Activated naive CD4-positive, alpha-beta T cell treated with anti-CD3 and anti-CD28 coated beads, Interleukin-2, amount 10 ng/mL, durations not matched to agents 7 days and 5 days (primary cell): Measurements from ENCODE around the gene PLEKHA8.
"Not testable (repeated sequence)": the region's sequence is repeated elsewhere in the genome, so short reads cannot be mapped to it uniquely, and the experiment has no call there.

ENCODE experiments used
- CTCF ChIA-PET: fragments of 350-600 bp; sonication (Branson Sonifier 250); formaldehyde crosslinking; loops from one replicate; lab custom pipeline; 2021; ENCODE audit warnings: antibody characterized with exemption; lab: Charles Lee
- DNase-seq: peaks from one replicate; pipeline ENCODE4 v3.0.0-alpha.2; 2020
- H3K27ac Mint-ChIP-seq: one replicate; pipeline ENCODE4 v1.8.0; 2021; ENCODE audit warnings: mild to moderate bottlenecking, moderate library complexity, mixed read lengths
- H3K27me3 Mint-ChIP-seq: one replicate; pipeline ENCODE4 v1.8.0; 2021; ENCODE audit warnings: mild to moderate bottlenecking, mixed read lengths
- H3K36me3 Mint-ChIP-seq: one replicate; pipeline ENCODE4 v1.8.0; 2021; ENCODE audit warnings: mixed read lengths
- H3K4me1 Mint-ChIP-seq: one replicate; pipeline ENCODE4 v1.8.0; 2021; ENCODE audit warnings: mixed read lengths
- H3K4me3 Mint-ChIP-seq: one replicate; pipeline ENCODE4 v1.8.0; 2021; ENCODE audit warnings: mild to moderate bottlenecking, moderate library complexity, mixed read lengths
- H3K9me3 Mint-ChIP-seq: one replicate; pipeline ENCODE4 v1.8.0; 2021; ENCODE audit warnings: mixed read lengths

Gene PLEKHA8

GRCh38 chr7:30084212-30084611 is 56.0 kb downstream of the PLEKHA8 start:
- CTCF ChIA-PET, result no interaction called here
- H3K9me3 Mint-ChIP-seq, result no peaks in the 10 kb centered on the region
- H3K27me3 Mint-ChIP-seq, result no peaks in the 10 kb centered on the region
- no peak overlapping the region for H3K27ac Mint-ChIP-seq
- no peaks in the 10 kb centered on the region for H3K4me1 Mint-ChIP-seq
- H3K36me3 Mint-ChIP-seq, result no peaks in the 10 kb centered on the region
- no peak overlapping the region for H3K4me3 Mint-ChIP-seq
- no peak for DNase-seq

DNA sequence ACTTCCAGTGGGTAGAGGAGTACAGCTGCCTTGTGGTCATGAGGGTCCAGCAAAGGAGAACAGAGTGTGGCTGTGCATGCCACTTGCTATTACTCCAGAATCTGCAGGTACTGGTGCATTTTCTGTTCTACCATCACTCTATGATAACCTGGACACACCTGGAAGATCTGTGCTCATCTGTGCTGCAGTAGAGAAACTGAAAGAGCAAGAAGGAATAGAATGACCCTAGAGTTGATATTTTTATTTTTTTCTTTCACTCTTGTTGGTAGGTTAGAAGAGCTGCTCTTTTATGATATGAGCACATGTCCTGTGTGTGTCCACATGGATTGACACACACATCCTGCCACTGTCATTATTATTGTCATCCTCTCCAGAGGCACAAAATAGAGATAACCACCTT is 58.3 kb downstream of the PLEKHA8 start:
- H3K9me3 Mint-ChIP-seq, result no peaks in the 10 kb centered on the region
- no peaks in the 10 kb centered on the region for H3K4me1 Mint-ChIP-seq
- H3K27ac Mint-ChIP-seq, result no peak overlapping the region
- H3K36me3 Mint-ChIP-seq, result no peaks in the 10 kb centered on the region
- CTCF ChIA-PET, result no interaction called here
- no peaks in the 10 kb centered on the region for H3K27me3 Mint-ChIP-seq
- H3K4me3 Mint-ChIP-seq, result no peak overlapping the region
- no peak for DNase-seq

DNA sequence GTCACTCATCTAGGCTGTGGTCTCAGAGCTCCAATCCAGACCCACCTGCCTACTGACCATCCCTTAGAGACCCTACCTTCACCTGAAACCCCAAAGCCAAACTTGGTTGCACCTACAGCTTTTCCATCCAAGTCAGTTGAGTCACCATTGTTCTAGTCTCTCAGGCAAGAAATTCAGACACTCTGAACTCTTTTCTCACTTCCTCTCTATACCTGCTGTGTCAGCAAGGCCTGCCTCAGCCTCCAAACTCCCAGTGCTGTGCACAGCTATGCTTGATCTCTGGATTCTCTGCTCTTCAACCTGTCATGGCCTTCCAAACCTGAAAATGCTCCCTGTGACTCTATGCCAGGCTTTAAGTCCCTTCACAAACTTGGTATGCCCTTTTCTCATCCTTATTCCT is 59.2 kb downstream of the PLEKHA8 start:
- Mint-ChIP-seq H3K27me3 (no peaks in the 10 kb centered on the region), H3K4me3 (no peak overlapping the region), H3K27ac (no peak overlapping the region), H3K36me3 (no peaks in the 10 kb centered on the region), H3K9me3 (no peaks in the 10 kb centered on the region), H3K4me1 (no peaks in the 10 kb centered on the region)
- DNase-seq, result no peak
- CTCF ChIA-PET, result no interaction called here

GRCh38 chr7:30088362-30088761 is 60.1 kb downstream of the PLEKHA8 start:
- Mint-ChIP-seq H3K9me3 (no peaks in the 10 kb centered on the region), H3K27me3 (no peaks in the 10 kb centered on the region), H3K4me3 (no peak overlapping the region), H3K27ac (no peak overlapping the region), H3K4me1 (no peaks in the 10 kb centered on the region), H3K36me3 (no peaks in the 10 kb centered on the region)
- CTCF ChIA-PET, result no interaction called here
- no peak for DNase-seq

DNA sequence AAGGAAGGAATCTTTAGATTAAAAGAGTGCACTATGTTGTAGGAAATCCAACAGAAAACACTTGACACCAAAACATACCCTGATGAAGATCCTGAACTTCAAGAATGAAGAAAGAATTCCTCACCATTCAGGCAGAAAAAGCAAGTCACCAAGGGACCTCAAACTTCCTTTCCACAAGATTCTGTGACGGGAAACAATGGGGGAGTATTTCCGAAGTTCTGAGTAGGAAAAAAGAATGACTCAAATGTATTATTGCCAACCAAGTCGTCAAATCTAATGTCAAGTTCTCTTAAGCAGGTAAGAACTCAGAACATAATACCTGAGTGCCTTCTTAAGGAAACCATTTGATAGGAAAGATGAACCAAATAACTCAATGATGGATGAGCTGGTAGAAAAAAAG is 61.9 kb downstream of the PLEKHA8 start:
- H3K4me3 Mint-ChIP-seq, result no peak overlapping the region
- H3K27me3 Mint-ChIP-seq, result no peaks in the 10 kb centered on the region
- DNase-seq, result no peak

DNA sequence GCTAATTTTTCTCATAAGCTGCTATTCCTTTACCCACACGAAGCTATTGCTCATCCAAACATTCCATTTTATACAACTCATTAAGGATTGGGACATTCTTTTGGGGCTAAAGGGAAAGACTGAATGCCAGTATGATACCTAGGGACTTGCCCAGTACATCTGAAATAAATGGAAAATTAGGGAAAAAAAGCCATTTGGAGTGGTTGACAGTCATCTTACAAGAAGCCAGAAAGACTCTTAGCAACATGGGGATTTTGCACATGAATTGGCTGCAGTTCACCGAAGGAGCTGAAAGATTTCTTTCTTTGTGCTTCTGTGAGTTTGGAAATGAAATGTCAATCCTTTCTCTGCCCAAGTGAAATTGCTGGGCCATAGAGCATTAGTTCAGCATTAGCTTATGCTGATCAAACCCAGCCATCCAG is 63.3 kb downstream of the PLEKHA8 start:
- H3K9me3 Mint-ChIP-seq, result peaks cover 3% of the 10 kb centered on the region
- CTCF ChIA-PET, result no interaction called here
- no peak overlapping the region for H3K27ac Mint-ChIP-seq
- no peaks in the 10 kb centered on the region for H3K27me3 Mint-ChIP-seq
- no peak for DNase-seq
- H3K4me1 Mint-ChIP-seq, result no peaks in the 10 kb centered on the region
- no peaks in the 10 kb centered on the region for H3K36me3 Mint-ChIP-seq
- no peak overlapping the region for H3K4me3 Mint-ChIP-seq

More for the DNA sequence above, 61.9 kb downstream of the PLEKHA8 start:
- no peaks in the 10 kb centered on the region for H3K4me1 Mint-ChIP-seq
- CTCF ChIA-PET, result interaction anchor here (0.9 to 1.0 kb wide), 2 partner anchors 12 to 502 kb away, joined by 3 read pairs; no protein-coding TSS in a partner anchor
- H3K36me3 Mint-ChIP-seq, result no peaks in the 10 kb centered on the region
- no peak overlapping the region for H3K27ac Mint-ChIP-seq
- peaks cover 2% of the 10 kb centered on the region for H3K9me3 Mint-ChIP-seq

DNA sequence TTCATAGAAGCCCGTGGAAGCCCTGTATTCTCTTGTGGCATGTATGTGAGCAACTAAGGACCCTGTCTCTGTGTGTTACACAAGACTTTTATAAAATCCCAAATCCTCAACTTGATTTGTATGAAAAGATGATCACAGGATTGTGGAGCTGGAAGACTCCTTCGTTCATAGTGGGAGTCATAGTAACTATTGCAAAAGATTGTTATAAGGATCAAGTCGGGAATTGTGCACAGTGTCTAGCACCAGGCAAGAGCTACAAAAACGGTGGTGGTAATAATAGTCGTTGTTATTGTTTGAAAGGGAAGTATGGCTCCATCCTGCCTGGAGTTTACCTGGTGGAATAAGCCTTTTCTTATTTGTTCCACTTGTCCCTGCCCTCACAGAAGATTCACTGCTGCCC is 63.8 kb downstream of the PLEKHA8 start:
- H3K36me3 Mint-ChIP-seq, result no peaks in the 10 kb centered on the region
- CTCF ChIA-PET, result no interaction called here

DNA sequence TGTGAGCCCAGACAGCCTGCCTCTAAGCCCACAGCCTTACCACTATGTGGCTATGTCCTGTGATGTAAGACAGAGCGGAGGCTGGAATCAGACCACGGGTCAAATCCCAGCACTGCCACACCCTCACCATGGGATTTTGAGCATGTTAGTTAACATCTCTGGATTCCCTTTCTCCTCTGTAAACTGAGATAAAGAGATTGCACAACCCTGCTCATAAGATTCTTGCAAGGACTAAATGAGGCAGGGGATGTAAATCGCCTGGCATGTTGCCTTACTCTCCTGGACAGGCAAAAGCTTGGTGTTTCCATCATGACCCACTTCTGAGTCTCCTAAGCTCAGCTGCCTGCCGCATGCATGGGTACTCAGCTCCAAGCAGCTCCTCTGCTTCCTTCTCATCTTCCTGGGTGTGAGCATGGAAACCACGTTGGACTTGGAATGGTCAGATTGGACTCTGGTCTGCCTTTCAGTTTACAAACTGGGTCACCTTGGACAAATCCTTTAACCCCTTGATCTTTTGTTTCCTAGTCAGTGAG is 65.3 kb downstream of the PLEKHA8 start:
- H3K4me3 Mint-ChIP-seq, result no peak overlapping the region
- peaks cover 8% of the 10 kb centered on the region for H3K9me3 Mint-ChIP-seq
- no peak for DNase-seq
- H3K4me1 Mint-ChIP-seq, result no peaks in the 10 kb centered on the region
- H3K27ac Mint-ChIP-seq, result no peak overlapping the region
- H3K27me3 Mint-ChIP-seq, result no peaks in the 10 kb centered on the region
- no peaks in the 10 kb centered on the region for H3K36me3 Mint-ChIP-seq
- CTCF ChIA-PET, result no interaction called here

More for the DNA sequence above, 63.8 kb downstream of the PLEKHA8 start:
- H3K4me1 Mint-ChIP-seq, result no peaks in the 10 kb centered on the region
- DNase-seq, result no peak
- no peak overlapping the region for H3K4me3 Mint-ChIP-seq
- H3K27me3 Mint-ChIP-seq, result no peaks in the 10 kb centered on the region
- no peak overlapping the region for H3K27ac Mint-ChIP-seq
- H3K9me3 Mint-ChIP-seq, result peaks cover 3% of the 10 kb centered on the region

DNA sequence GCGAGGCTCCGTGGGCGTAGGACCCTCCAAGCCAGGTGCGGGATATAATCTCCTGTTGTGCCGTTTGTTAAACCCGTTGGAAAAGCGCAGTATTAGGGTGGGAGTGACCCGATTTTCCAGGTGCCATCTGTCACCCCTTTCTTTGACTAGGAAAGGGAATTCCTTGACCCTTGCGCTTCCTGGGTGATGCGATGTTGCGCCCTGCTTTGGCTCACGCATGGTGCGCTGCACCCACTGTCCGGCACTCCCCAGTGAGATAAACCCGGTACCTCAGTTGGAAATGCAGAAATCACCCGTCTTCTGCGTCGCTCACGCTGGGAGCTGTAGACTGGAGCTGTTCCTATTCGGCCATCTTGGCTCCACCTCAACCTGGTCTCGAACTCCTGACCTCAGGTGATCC is 70.4 kb downstream of the PLEKHA8 start:
- H3K4me1 Mint-ChIP-seq, H3K4me3 Mint-ChIP-seq, H3K36me3 Mint-ChIP-seq, H3K27me3 Mint-ChIP-seq, DNase-seq, H3K27ac Mint-ChIP-seq, CTCF ChIA-PET: not testable (repeated sequence)
- H3K9me3 Mint-ChIP-seq, result peaks cover 10% of the 10 kb centered on the region

DNA sequence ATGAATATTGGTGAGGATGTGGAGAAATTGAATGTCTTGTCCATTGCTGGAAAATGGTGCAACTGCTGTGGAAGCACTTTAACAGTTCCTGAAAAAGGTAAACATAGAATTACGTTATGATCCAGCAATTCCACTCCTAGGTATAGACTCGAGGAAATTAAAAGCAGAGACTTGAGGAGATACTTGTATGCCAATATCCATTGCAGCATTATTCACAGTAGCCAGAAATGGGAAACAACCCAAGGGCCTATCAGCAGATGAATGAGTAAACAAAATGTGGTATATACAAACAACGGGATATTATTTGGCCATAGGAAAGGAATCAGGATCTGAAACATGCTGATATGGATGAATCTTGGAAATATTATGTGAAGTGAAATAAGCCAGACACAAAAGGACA is 74.1 kb downstream of the PLEKHA8 start:
- Mint-ChIP-seq H3K4me1 (no peaks in the 10 kb centered on the region), H3K27me3 (no peaks in the 10 kb centered on the region)

GRCh38 chr7:30104157-30104556 is 75.9 kb downstream of the PLEKHA8 start:
- no peak for DNase-seq
- H3K4me1 Mint-ChIP-seq, result no peaks in the 10 kb centered on the region
- H3K27ac Mint-ChIP-seq, result no peak overlapping the region
- no peaks in the 10 kb centered on the region for H3K36me3 Mint-ChIP-seq
- H3K27me3 Mint-ChIP-seq, result no peaks in the 10 kb centered on the region
- peaks cover under 1% of the 10 kb centered on the region for H3K9me3 Mint-ChIP-seq
- H3K4me3 Mint-ChIP-seq, result no peak overlapping the region
- CTCF ChIA-PET, result no interaction called here

More for the DNA sequence above, 74.1 kb downstream of the PLEKHA8 start:
- Mint-ChIP-seq H3K9me3 (peaks cover 5% of the 10 kb centered on the region), H3K27ac (no peak overlapping the region), H3K4me3 (no peak overlapping the region), H3K36me3 (no peaks in the 10 kb centered on the region)
- CTCF ChIA-PET, result no interaction called here
- no peak for DNase-seq

DNA sequence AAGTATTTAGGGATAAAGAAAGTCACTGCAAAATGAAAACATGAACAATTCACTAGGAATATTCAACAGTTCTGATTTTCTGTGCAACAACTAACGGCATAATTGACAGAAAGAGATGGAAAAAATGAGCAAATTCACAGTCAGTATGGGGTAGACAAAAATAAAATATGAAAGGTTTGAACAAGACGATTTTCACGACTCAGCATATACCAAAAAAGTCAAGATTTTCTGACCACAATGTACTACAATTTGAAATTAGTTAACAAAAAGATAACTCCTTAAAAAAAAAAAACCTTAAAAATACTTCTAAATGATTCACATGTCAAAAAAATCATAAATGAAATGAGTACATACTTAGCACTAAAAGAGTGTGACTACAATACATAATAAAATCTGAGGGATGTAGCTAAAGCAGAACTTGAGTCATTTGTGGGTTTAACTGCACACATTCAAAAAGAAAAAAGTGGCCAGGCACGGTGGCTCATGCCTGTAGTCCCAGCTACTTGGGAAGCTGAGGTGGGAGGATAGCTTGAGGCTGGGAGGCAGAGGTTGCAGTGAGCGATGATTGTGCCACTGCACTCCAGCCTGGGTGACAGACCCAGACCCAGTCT is 84.0 kb downstream of the PLEKHA8 start:
- peaks cover 18% of the 10 kb centered on the region for H3K9me3 Mint-ChIP-seq
- no peak overlapping the region for H3K4me3 Mint-ChIP-seq
- CTCF ChIA-PET, result interaction anchor here (0.7 kb wide), 1 partner anchor 156 kb away, joined by 3 read pairs; no protein-coding TSS in a partner anchor
- H3K4me1 Mint-ChIP-seq, result peaks cover 7% of the 10 kb centered on the region
- H3K36me3 Mint-ChIP-seq, result no peaks in the 10 kb centered on the region
- H3K27me3 Mint-ChIP-seq, result no peaks in the 10 kb centered on the region
- no peak for DNase-seq
- H3K27ac Mint-ChIP-seq, result no peak overlapping the region

DNA sequence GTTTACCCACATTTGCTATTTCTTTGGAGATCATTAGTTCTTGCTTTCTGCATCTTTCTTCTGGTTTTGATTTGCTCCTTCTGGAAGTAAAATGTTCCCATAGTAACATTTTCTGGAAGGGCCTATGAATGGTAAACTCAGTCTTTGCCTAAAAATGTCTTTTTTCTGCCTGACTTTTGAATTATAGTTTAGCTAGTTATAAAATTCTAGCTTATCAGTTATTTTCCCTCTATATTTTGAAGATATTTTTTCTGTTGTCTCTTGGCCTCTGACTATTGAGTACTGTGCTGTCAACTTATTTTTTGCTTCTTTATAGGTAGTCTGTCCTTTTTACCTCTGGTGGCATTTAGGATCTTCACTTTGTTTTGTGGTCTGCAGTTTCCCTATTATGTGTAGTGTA is 84.9 kb downstream of the PLEKHA8 start:
- peaks cover 18% of the 10 kb centered on the region for H3K9me3 Mint-ChIP-seq
- H3K36me3 Mint-ChIP-seq, result no peaks in the 10 kb centered on the region
- H3K27me3 Mint-ChIP-seq, result no peaks in the 10 kb centered on the region
- DNase-seq, result no peak
- CTCF ChIA-PET, result no interaction called here
- no peak overlapping the region for H3K4me3 Mint-ChIP-seq
- H3K27ac Mint-ChIP-seq, result no peak overlapping the region
- H3K4me1 Mint-ChIP-seq, result peaks cover 7% of the 10 kb centered on the region

DNA sequence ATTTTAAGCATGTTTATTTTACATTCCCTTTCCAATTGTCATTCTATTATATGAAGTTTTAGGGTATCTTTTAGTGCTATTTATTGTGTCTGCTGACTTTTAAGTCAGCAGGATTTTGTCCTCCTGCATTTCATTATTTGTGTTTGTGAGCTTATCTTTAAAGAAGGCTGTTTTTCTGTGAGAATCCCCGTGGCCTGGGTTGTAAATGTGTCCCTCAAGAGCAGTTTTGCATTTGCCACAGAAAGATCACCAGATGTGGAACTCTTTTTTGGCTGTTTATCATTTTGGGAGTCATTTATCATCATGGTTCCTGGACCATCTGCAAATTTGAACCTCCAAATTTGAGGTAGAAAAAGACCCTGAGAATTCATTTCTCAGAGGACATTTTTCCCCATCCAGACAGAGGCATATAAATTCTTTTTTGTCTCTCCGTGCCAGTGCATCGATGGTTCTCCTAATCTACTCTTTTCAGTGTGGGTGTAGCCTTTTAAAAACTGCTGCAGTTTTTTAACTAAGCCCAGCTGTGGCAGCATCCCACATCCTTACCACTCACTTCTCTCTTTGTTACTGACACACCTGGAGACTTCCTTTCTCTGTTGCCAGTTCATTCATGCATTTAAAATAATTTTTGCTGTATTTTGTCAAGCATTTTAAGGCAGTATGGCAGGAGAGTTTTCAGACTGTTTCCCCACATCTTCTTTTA is 86.5 kb downstream of the PLEKHA8 start:
- CTCF ChIA-PET, result no interaction called here
- Mint-ChIP-seq H3K36me3 (no peaks in the 10 kb centered on the region), H3K9me3 (peaks cover 18% of the 10 kb centered on the region), H3K4me3 (no peak overlapping the region), H3K27me3 (no peaks in the 10 kb centered on the region), H3K4me1 (peaks cover 7% of the 10 kb centered on the region), H3K27ac (no peak overlapping the region)
- no peak for DNase-seq

DNA sequence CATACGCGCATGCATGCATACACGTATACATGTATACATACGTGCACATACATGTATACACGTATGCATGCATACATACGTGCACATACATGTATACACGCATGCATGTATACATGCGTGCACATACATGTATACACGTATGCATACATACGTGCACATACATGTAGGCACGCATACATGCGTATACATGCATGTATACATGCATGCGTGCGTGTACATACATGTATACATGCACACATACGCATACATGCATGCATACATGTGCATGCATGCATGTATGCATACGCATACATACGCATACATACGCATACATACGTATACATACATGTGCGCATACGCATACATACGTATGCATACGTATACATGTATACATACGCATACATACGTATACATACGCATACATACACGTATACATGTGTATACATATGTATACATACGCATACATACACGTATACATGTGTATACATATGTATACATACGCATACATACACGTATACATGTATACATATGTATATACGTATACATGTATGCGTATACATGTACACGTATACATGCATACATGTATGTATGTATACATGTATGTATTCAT is 87.6 kb downstream of the PLEKHA8 start:
- peaks cover 15% of the 10 kb centered on the region for H3K9me3 Mint-ChIP-seq
- CTCF ChIA-PET, result no interaction called here
- H3K27me3 Mint-ChIP-seq, result no peaks in the 10 kb centered on the region
- no peak for DNase-seq
- H3K36me3 Mint-ChIP-seq, result no peaks in the 10 kb centered on the region
- H3K4me1 Mint-ChIP-seq, result peaks cover 7% of the 10 kb centered on the region
- no peak overlapping the region for H3K4me3 Mint-ChIP-seq
- H3K27ac Mint-ChIP-seq, result no peak overlapping the region
